CD4-positive, alpha-beta memory T cell (primary cell): ENCODE measurements around the gene STAC3. TPM values are rescaled to one million over a fixed set of nuclear protein-coding genes. Genes with fewer than 3 reads are reported as not detected.
A peak's percentile ranks its signal among the peaks of the same experiment; 100 is the strongest.

Source experiments
- CTCF ChIA-PET: fragments of 350-600 bp; sonication (Branson Sonifier 250); formaldehyde crosslinking; loops from one replicate; lab custom pipeline; 2021; ENCODE audit warnings: inconsistent platforms; ENCODE audit not compliant: partially characterized antibody; lab: Charles Lee
- POLR2A ChIA-PET: fragments of 350-600 bp; sonication (Branson Sonifier 250); formaldehyde crosslinking; loops from one replicate; lab custom pipeline; 2021; ENCODE audit not compliant: partially characterized antibody; lab: Charles Lee
- DNase-seq, 5 donors: peaks; one replicate each; pipeline versions ENCODE4 v3.0.0 to v3.0.0-alpha.2; 2020 to 2022; ENCODE audit warnings: mixed read lengths in 1 of 5
- H3K27ac ChIP-seq: one replicate; pipeline ENCODE4 v1.7.0; 2013; ENCODE audit warnings: low read depth, low read length
- H3K27me3 ChIP-seq: 2 replicates; pipeline ENCODE4 v1.7.0; 2013; ENCODE audit warnings: mild to moderate bottlenecking, low read length, moderate library complexity; ENCODE audit not compliant: insufficient read depth
- H3K36me3 ChIP-seq: 2 replicates; pipeline ENCODE4 v1.7.0; 2013; ENCODE audit warnings: mild to moderate bottlenecking, low read length, moderate library complexity; ENCODE audit not compliant: insufficient read depth
- H3K4me1 ChIP-seq: 2 replicates; pipeline ENCODE4 v1.7.0; 2013; ENCODE audit warnings: mild to moderate bottlenecking, low read length, moderate library complexity; ENCODE audit not compliant: insufficient read depth
- H3K4me3 ChIP-seq, 2 donors: one replicate each; pipeline ENCODE4 v1.7.0; 2013; ENCODE audit warnings: low read length in 2 of 2, mild to moderate bottlenecking in 1 of 2
- H3K9me3 ChIP-seq, 2 donors: one replicate each; pipeline ENCODE4 v1.7.0; 2013; ENCODE audit warnings: low read length in 2 of 2, control low read depth in 1 of 2; ENCODE audit not compliant: control insufficient read depth in 1 of 2
- H3K27ac Mint-ChIP-seq, 7 donors: one replicate each; pipeline ENCODE4 v1.8.0; 2020 to 2021; ENCODE audit warnings: mixed read lengths in 7 of 7, mild to moderate bottlenecking in 6 of 7, inconsistent platforms in 3 of 7, moderate library complexity in 3 of 7
- H3K27me3 Mint-ChIP-seq, 2 donors: one replicate each; pipeline ENCODE4 v1.8.0; 2020 to 2021; ENCODE audit warnings: mixed read lengths in 2 of 2
- H3K36me3 Mint-ChIP-seq, 2 donors: one replicate each; pipeline ENCODE4 v1.8.0; 2020 to 2021; ENCODE audit warnings: mixed read lengths in 2 of 2, inconsistent platforms in 1 of 2, mild to moderate bottlenecking in 1 of 2
- H3K4me1 Mint-ChIP-seq, 4 donors: one replicate each; pipeline ENCODE4 v1.8.0; 2020 to 2021; ENCODE audit warnings: mixed read lengths in 4 of 4, mild to moderate bottlenecking in 1 of 4
- H3K4me3 Mint-ChIP-seq, 8 donors: one replicate each; pipeline ENCODE4 v1.8.0; 2020 to 2021; ENCODE audit warnings: mixed read lengths in 8 of 8, mild to moderate bottlenecking in 7 of 8, moderate library complexity in 6 of 8, inconsistent platforms in 3 of 8
- H3K9me3 Mint-ChIP-seq, 8 donors: one replicate each; pipeline ENCODE4 v1.8.0; 2020 to 2021; ENCODE audit warnings: mixed read lengths in 8 of 8, mild to moderate bottlenecking in 5 of 8, inconsistent platforms in 3 of 8, moderate library complexity in 1 of 8
- intact Hi-C: fragments of 100-400 bp; cut with micrococcal nuclease; formaldehyde crosslinking; loops from one replicate; pipeline ENCODE4 v1.15.1; 2023
- microRNA-seq: library from miRNA; unstranded; fragments of <30 nt; microRNA quantifications from one replicate; pipeline ENCODE4 v1.2.0, GENCODE V29; 2021; ENCODE audit warnings: borderline replicate concordance, borderline number of aligned reads, borderline microRNAs expressed, mixed read lengths
- polyA plus RNA-seq, 2 donors: library from polyadenylated mRNA; unstranded; fragments of 300-500 nt; fragmentation: Illumina TruSeq; gene quantifications; one replicate each; pipeline ENCODE4 v1.2.3, GENCODE V29; 2021
- total RNA-seq, 2 experiments: library from RNA; stranded (reverse); gene quantifications; one replicate each; pipeline ENCODE4 v1.2.3, GENCODE V29; 2021

Gene STAC3
- total and polyA plus RNA-seq, 4 experiments from 2014 or later, result 0.61 to 3.0 (median 2.7) TPM; not detected in 1

DNA sequence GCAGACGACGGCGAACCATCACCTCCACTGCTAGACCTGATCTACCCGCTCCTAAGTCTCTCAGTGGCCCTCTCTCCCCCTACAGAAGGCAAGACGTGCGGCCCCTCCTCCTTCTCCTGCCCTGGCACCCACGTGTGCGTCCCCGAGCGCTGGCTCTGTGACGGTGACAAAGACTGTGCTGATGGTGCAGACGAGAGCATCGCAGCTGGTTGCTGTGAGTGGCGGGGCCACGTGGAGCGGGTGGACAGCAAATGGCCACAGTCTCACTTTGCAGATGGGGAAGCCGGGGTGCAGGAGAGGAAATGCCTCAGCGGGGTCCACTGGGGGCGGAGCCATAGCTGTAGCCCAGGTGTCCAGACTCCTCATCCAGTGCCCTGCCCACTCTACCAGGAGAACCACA is 55.8 kb downstream of the STAC3 start:
- H3K27me3 ChIP-seq, result no peaks in the 10 kb centered on the region
- Mint-ChIP-seq H3K27ac (peak overlapping the region in 1 of 7 donors; percentile 57), H3K4me1 (peaks cover 0 to 1% (median 0%) of the 10 kb centered on the region in 4 donors), H3K9me3 (no peaks in the 10 kb centered on the region), H3K27me3 (no peaks in the 10 kb centered on the region), H3K4me3 (no peak overlapping the region), H3K36me3 (peaks cover 0 to 1% of the 10 kb centered on the region in 2 donors)
- H3K9me3 ChIP-seq, result no peaks in the 10 kb centered on the region
- CTCF ChIA-PET, result no interaction called here
- no peak for DNase-seq
- H3K36me3 ChIP-seq, result no peaks in the 10 kb centered on the region
- POLR2A ChIA-PET, result no interaction called here
- no peak overlapping the region for H3K4me3 ChIP-seq
- H3K4me1 ChIP-seq, result no peaks in the 10 kb centered on the region
- intact Hi-C loops, result no loop called here
- no peak overlapping the region for H3K27ac ChIP-seq

DNA sequence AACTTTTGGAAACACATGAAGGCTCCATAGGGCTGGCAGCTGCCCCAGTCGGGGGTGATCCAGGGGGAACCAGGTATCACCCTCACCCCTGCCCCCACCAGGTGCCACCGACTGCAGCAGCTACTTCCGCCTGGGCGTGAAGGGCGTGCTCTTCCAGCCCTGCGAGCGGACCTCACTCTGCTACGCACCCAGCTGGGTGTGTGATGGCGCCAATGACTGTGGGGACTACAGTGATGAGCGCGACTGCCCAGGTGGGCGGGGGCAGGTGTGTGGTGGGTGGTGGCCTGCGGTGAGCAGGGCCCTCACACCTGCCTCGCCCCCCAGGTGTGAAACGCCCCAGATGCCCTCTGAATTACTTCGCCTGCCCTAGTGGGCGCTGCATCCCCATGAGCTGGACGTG is 56.7 kb downstream of the STAC3 start:
- Mint-ChIP-seq H3K9me3 (no peaks in the 10 kb centered on the region), H3K4me3 (no peak overlapping the region), H3K36me3 (peaks cover 0 to 1% of the 10 kb centered on the region in 2 donors), H3K4me1 (peaks cover 0 to 1% (median 0%) of the 10 kb centered on the region in 4 donors), H3K27ac (no peak overlapping the region), H3K27me3 (no peaks in the 10 kb centered on the region)
- CTCF ChIA-PET, result no interaction called here
- Histone ChIP-seq H3K4me1 (no peaks in the 10 kb centered on the region), H3K27ac (no peak overlapping the region), H3K4me3 (no peak overlapping the region), H3K9me3 (no peaks in the 10 kb centered on the region), H3K27me3 (no peaks in the 10 kb centered on the region), H3K36me3 (no peaks in the 10 kb centered on the region)
- intact Hi-C loops, result no loop called here
- no peak for DNase-seq
- POLR2A ChIA-PET, result no interaction called here

DNA sequence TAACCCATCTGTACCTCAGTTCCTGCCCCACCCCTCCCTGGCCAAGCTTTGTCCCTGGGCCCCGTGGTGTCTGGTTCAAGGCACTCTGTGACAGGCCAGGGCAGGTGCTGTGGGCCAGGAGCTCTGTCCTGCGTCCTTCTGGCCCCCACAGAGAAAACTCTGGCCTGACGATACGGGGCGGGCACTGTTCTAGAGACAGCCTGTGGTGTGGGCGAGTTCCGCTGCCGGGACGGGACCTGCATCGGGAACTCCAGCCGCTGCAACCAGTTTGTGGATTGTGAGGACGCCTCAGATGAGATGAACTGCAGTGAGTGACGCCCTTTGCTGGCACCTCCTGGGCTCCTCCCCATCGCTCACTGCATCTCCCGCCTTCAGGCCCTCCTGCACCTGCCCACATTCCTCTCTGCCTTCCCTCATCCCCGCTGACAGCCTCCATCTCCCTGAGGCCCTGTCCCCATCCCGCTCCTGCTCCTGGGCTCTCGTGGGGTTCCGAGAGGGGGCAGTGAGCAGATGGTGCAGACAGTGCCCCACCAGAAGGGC is 57.2 kb downstream of the STAC3 start:
- no peaks in the 10 kb centered on the region for H3K9me3 ChIP-seq
- no peaks in the 10 kb centered on the region for H3K36me3 ChIP-seq
- no peak overlapping the region for H3K27ac ChIP-seq
- Mint-ChIP-seq H3K4me1 (peaks cover 0 to 1% (median 0%) of the 10 kb centered on the region in 4 donors), H3K27ac (no peak overlapping the region), H3K4me3 (no peak overlapping the region), H3K36me3 (peaks cover 0 to 1% of the 10 kb centered on the region in 2 donors), H3K27me3 (no peaks in the 10 kb centered on the region), H3K9me3 (no peaks in the 10 kb centered on the region)
- no peaks in the 10 kb centered on the region for H3K27me3 ChIP-seq
- CTCF ChIA-PET, result no interaction called here
- no peaks in the 10 kb centered on the region for H3K4me1 ChIP-seq
- DNase-seq, result no peak
- no peak overlapping the region for H3K4me3 ChIP-seq
- POLR2A ChIA-PET, result no interaction called here
- intact Hi-C loops, result no loop called here

Small RNA genes lying within 50 kb of the gene (microRNA-seq; reads per million reads assigned to microRNA genes)
- not detected for gene MIR1228

Other genes starting within 250 kb of the STAC3 start
- 10 to 100 TPM; 10.8 to 12.2 TPM for gene ZBTB39, start 244.6 kb downstream of the STAC3 start, total RNA-seq
- gene ZBTB39, start 244.6 kb downstream of the STAC3 start, polyA plus RNA-seq, result 1 to 10 TPM in 1 of 2 donors, under 1 TPM in 1; 0.98 to 2.7 TPM
- gene TAC3, start 234.7 kb downstream of the STAC3 start, total RNA-seq, result not detected
- under 1 TPM in 1 of 2 donors, not detected in 1; 0.36 TPM for gene TAC3, start 234.7 kb downstream of the STAC3 start, polyA plus RNA-seq
- 1 to 10 TPM; 1.2 to 3.0 TPM for gene MYO1A, start 201.1 kb downstream of the STAC3 start, total RNA-seq
- not detected for gene MYO1A, start 201.1 kb downstream of the STAC3 start, polyA plus RNA-seq
- 10 to 100 TPM; 27.2 TPM for gene NEMP1, start 172.4 kb downstream of the STAC3 start, total RNA-seq
- gene NEMP1, start 172.4 kb downstream of the STAC3 start, polyA plus RNA-seq, result 1 to 10 TPM; 4.6 to 6.5 TPM
- 10 to 100 TPM; 17.5 to 19.5 TPM for gene NAB2, start 162.1 kb downstream of the STAC3 start, total RNA-seq
- gene NAB2, start 162.1 kb downstream of the STAC3 start, polyA plus RNA-seq, result 1 to 10 TPM in 1 of 2 donors, under 1 TPM in 1; 0.41 to 1.8 TPM
- 100 to 1,000 TPM; 399 to 424 TPM for gene STAT6, start 139.8 kb downstream of the STAC3 start, total RNA-seq
- 10 to 100 TPM; 78.4 to 91.7 TPM for gene STAT6, start 139.8 kb downstream of the STAC3 start, polyA plus RNA-seq
- 10 to 100 TPM in 1 of 2 experiments, 1 to 10 TPM in 1; 9.7 to 11.6 TPM for gene LRP1, start 122.7 kb downstream of the STAC3 start, total RNA-seq
- gene LRP1, start 122.7 kb downstream of the STAC3 start, polyA plus RNA-seq, result under 1 TPM in 1 of 2 donors, not detected in 1; 0.38 TPM
- not detected for gene LRP1-AS, start 103.6 kb downstream of the STAC3 start, total RNA-seq
- gene LRP1-AS, start 103.6 kb downstream of the STAC3 start, polyA plus RNA-seq, result not detected
- gene NXPH4, start 34.4 kb downstream of the STAC3 start, total RNA-seq, result not detected
- gene NXPH4, start 34.4 kb downstream of the STAC3 start, polyA plus RNA-seq, result not detected
- 10 to 100 TPM; 39.8 to 46.1 TPM for gene SHMT2, start 21.5 kb downstream of the STAC3 start, total RNA-seq
- gene SHMT2, start 21.5 kb downstream of the STAC3 start, polyA plus RNA-seq, result 10 to 100 TPM; 42.1 to 44.3 TPM
- gene R3HDM2, start 179.9 kb upstream of the STAC3 start, total RNA-seq, result 100 to 1,000 TPM; 124 to 132 TPM
- gene R3HDM2, start 179.9 kb upstream of the STAC3 start, polyA plus RNA-seq, result 10 to 100 TPM in 1 of 2 donors, 1 to 10 TPM in 1; 3.9 to 19.4 TPM
- not detected for gene INHBC, start 183.6 kb upstream of the STAC3 start, total RNA-seq
- gene INHBC, start 183.6 kb upstream of the STAC3 start, polyA plus RNA-seq, result not detected
- not detected for gene INHBE, start 204.1 kb upstream of the STAC3 start, total RNA-seq
- not detected for gene INHBE, start 204.1 kb upstream of the STAC3 start, polyA plus RNA-seq
- under 1 TPM; 0.30 to 0.35 TPM for gene GLI1, start 208.6 kb upstream of the STAC3 start, total RNA-seq
- not detected for gene GLI1, start 208.6 kb upstream of the STAC3 start, polyA plus RNA-seq
- 100 to 1,000 TPM; 266 to 278 TPM for gene ARHGAP9, start 228.7 kb upstream of the STAC3 start, total RNA-seq
- 100 to 1,000 TPM; 206 to 216 TPM for gene ARHGAP9, start 228.7 kb upstream of the STAC3 start, polyA plus RNA-seq
- 100 to 1,000 TPM; 224 to 242 TPM for gene MARS1, start 236.9 kb upstream of the STAC3 start, total RNA-seq
- 100 to 1,000 TPM in 1 of 2 donors, 10 to 100 TPM in 1; 84.8 to 114 TPM for gene MARS1, start 236.9 kb upstream of the STAC3 start, polyA plus RNA-seq